PC-9 (cell line): Measurements from ENCODE around the gene PECR. TPM values are rescaled to one million over a fixed set of nuclear protein-coding genes. Genes with fewer than 3 reads are reported as not detected.
"Not testable (repeated sequence)": the region's sequence is repeated elsewhere in the genome, so short reads cannot be mapped to it uniquely, and the experiment has no call there.

Experiments
- BruUV-seq: library from RNA; stranded (reverse); fragments of 400-500 nt; replicated peaks from 2 replicates; lab custom pipeline; 2021; lab: Mats Ljungman, UMichigan
- CTCF ChIA-PET: fragments of 300-600 bp; sonication (Branson Sonifier 250); formaldehyde crosslinking; loops from one replicate; lab custom pipeline; 2022; ENCODE audit warnings: antibody characterized with exemption; lab: Charles Lee
- POLR2A ChIA-PET: fragments of 300-600 bp; sonication (Branson Sonifier 250); formaldehyde crosslinking; loops from one replicate; lab custom pipeline; 2022; ENCODE audit warnings: antibody characterized with exemption; ENCODE audit not compliant: unreplicated experiment; lab: Charles Lee
- DNase-seq, 2 experiments: peaks; one replicate each; pipeline versions ENCODE4 v3.0.0 to v3.0.0-alpha.2; 2015 to 2022; ENCODE audit warnings: mixed read lengths in 1 of 2
- H2AFZ ChIP-seq: fragments of 200-600 bp; sonication (generic); 2 replicates; pipeline ENCODE4 v1.8.1; 2017; ENCODE audit warnings: antibody characterized with exemption
- H3F3A ChIP-seq: fragments of 200-600 bp; sonication (generic); 2 replicates; pipeline ENCODE4 v1.8.1; 2017; ENCODE audit warnings: antibody characterized with exemption, mild to moderate bottlenecking, low read depth; ENCODE audit not compliant: insufficient read depth
- H3K27ac ChIP-seq: fragments of 200-600 bp; sonication (generic); 2 replicates; pipeline ENCODE4 v1.6.1; 2016; ENCODE audit warnings: mixed run types
- H3K27me3 ChIP-seq: fragments of 200-600 bp; sonication (generic); 2 replicates; pipeline ENCODE4 v1.6.1; 2016; ENCODE audit warnings: low read depth, mixed run types; ENCODE audit not compliant: insufficient read depth
- H3K36me3 ChIP-seq: fragments of 200-600 bp; sonication (generic); 2 replicates; pipeline ENCODE4 v1.6.1; 2016; ENCODE audit warnings: low read depth, mixed run types
- H3K4me1 ChIP-seq: fragments of 200-600 bp; sonication (generic); replicated peaks from 2 replicates; pipeline ENCODE4 v1.6.1; 2016; ENCODE audit warnings: mixed run types; ENCODE audit not compliant: insufficient read depth
- H3K4me2 ChIP-seq: fragments of 200-600 bp; sonication (generic); 2 replicates; pipeline ENCODE4 v1.6.1; 2017; ENCODE audit warnings: mixed run types
- H3K4me3 ChIP-seq: fragments of 200-600 bp; sonication (generic); 2 replicates; pipeline ENCODE4 v1.6.1; 2016; ENCODE audit warnings: mixed run types
- H3K79me2 ChIP-seq: fragments of 200-600 bp; sonication (generic); 2 replicates; pipeline ENCODE4 v1.6.1; 2017; ENCODE audit warnings: low read depth, mixed run types
- H3K9me2 ChIP-seq: fragments of 200-600 bp; sonication (generic); 2 replicates; pipeline ENCODE4 v1.8.1; 2017; ENCODE audit warnings: mild to moderate bottlenecking; ENCODE audit not compliant: insufficient read depth
- H3K9me3 ChIP-seq: fragments of 200-600 bp; sonication (generic); 2 replicates; pipeline ENCODE4 v1.8.1; 2016; ENCODE audit warnings: low read depth; ENCODE audit not compliant: insufficient read depth
- H4K20me1 ChIP-seq: fragments of 200-600 bp; sonication (generic); 2 replicates; pipeline ENCODE4 v1.8.1; 2017; ENCODE audit not compliant: insufficient read depth
- CTCF ChIP-seq: fragments of 200-600 bp; sonication (generic); conservative IDR thresholded peaks from 2 replicates; pipeline ENCODE4 v1.6.1; 2017; ENCODE audit warnings: mixed run types, antibody characterized with exemption, mild to moderate bottlenecking, moderate library complexity
- EZH2 ChIP-seq: fragments of 200-600 bp; sonication (generic); IDR thresholded peaks from 2 replicates; pipeline ENCODE4 v1.8.0; 2017; ENCODE audit warnings: antibody characterized with exemption, low read depth
- intact Hi-C: fragments of 100-400 bp; cut with micrococcal nuclease; formaldehyde crosslinking; loops from one replicate; pipeline ENCODE4 v1.10.0; 2022; ENCODE audit not compliant: unreplicated experiment
- total RNA-seq: library from RNA; stranded (reverse); gene quantifications from 2 replicates; pipeline ENCODE4 v1.2.3, GENCODE V29; 2021

PECR gene
- total RNA-seq, 1 experiment from 2014 or later: 10.8 TPM

- peak within 1 kb of the TSS; percentile 52; the same call in 1 of the 2 replicates for H2AFZ ChIP-seq
- peaks cover 33% of the 10 kb centered on the region for H3F3A ChIP-seq
- H4K20me1 ChIP-seq: no peaks in the 10 kb centered on the region
- CTCF ChIA-PET: interaction anchor here (1.2 kb wide), 1 partner anchor 10 kb away, joined by 5 read pairs; no protein-coding TSS in a partner anchor
- no peaks in the 10 kb centered on the region for H3K36me3 ChIP-seq
- 0 out of 2 replicates have a peak, but pooled peaks cover 3% of the 10 kb centered on the region for H3K9me3 ChIP-seq
- intact Hi-C loops: loop anchor here (2.0 kb wide), 1 partner anchor 62 kb away; no protein-coding TSS in a partner anchor
- peak within 1 kb of the TSS; percentile 86 for H3K4me2 ChIP-seq
- TF ChIP-seq EZH2 (no peak), CTCF (peak; percentile 88)
- DNase-seq: peak; percentile 83 to 86
- H3K27ac ChIP-seq: peak within 1 kb of the TSS; percentile 97
- H3K27me3 ChIP-seq: no peaks in the 10 kb centered on the region
- peaks cover 30% of the 10 kb centered on the region for H3K4me1 ChIP-seq
- no peaks in the 10 kb centered on the region for H3K9me2 ChIP-seq
- H3K4me3 ChIP-seq: peak within 1 kb of the TSS; percentile 83
- H3K79me2 ChIP-seq: peaks cover 45% of the 10 kb centered on the region
- TSS peak; percentile 40 for BruUV-seq
- POLR2A ChIA-PET: interaction anchor here (0.5 kb wide), 1 partner anchor 27 kb away, joined by 3 read pairs; no protein-coding TSS in a partner anchor
Measured at GRCh38 chr2:216013080-216013909, 68.3 kb downstream of the PECR start, which contains the start of gene MREG. TSS of gene MREG (minus strand) at chr2:216013551. CDS start at chr2:216013327, 224 bp downstream.

- intact Hi-C loops: loop anchor here (1.0 to 2.0 kb wide), 2 partner anchors 30 to 62 kb away; no protein-coding TSS in a partner anchor
- no peaks in the 10 kb centered on the region for H3K9me2 ChIP-seq
- H2AFZ ChIP-seq: peak overlapping the region; percentile 52; the same call in 1 of the 2 replicates
- peak overlapping the region; percentile 86 for H3K4me2 ChIP-seq
- POLR2A ChIA-PET: interaction anchor here (0.5 kb wide), 1 partner anchor 27 kb away, joined by 3 read pairs; no protein-coding TSS in a partner anchor
- 0 out of 2 replicates have a peak, but pooled peaks cover 5% of the 10 kb centered on the region for H3K9me3 ChIP-seq
- no peaks in the 10 kb centered on the region for H4K20me1 ChIP-seq
- H3F3A ChIP-seq: peaks cover 36% of the 10 kb centered on the region
- H3K79me2 ChIP-seq: peaks cover 49% of the 10 kb centered on the region
- H3K4me1 ChIP-seq: peaks cover 32% of the 10 kb centered on the region
- H3K27ac ChIP-seq: peak overlapping the region; percentile 97
- TF ChIP-seq EZH2 (no peak), CTCF (no peak)
- no TSS peak for BruUV-seq
- CTCF ChIA-PET: interaction anchor here (0.7 to 1.2 kb wide), 2 partner anchors 10 to 300 kb away, joined by 4 to 5 read pairs; no protein-coding TSS in a partner anchor
- H3K27me3 ChIP-seq: no peaks in the 10 kb centered on the region
- peak overlapping the region; percentile 83 for H3K4me3 ChIP-seq
- no peaks in the 10 kb centered on the region for H3K36me3 ChIP-seq
- no peak for DNase-seq
Measured at GRCh38 chr2:216012830-216013079, 68.9 kb downstream of the PECR start.

GRCh38 chr2:216012133-216012829 is 69.3 kb downstream of the PECR start:
- no TSS peak for BruUV-seq
- ChIA-PET CTCF (interaction anchor here (0.7 to 1.2 kb wide), 2 partner anchors 11 to 300 kb away, joined by 4 to 5 read pairs; no protein-coding TSS in a partner anchor), POLR2A (interaction anchor here (0.5 to 0.7 kb wide), 2 partner anchors 26 to 37 kb away, joined by 3 to 5 read pairs; no protein-coding TSS in a partner anchor)
- no peaks in the 10 kb centered on the region for H3K36me3 ChIP-seq
- H3K79me2 ChIP-seq: peaks cover 54% of the 10 kb centered on the region
- peak overlapping the region; percentile 97 for H3K27ac ChIP-seq
- intact Hi-C loops: loop anchor here (1.0 to 2.0 kb wide), 2 partner anchors 30 to 61 kb away; no protein-coding TSS in a partner anchor
- peak overlapping the region; percentile 83 for H3K4me3 ChIP-seq
- H4K20me1 ChIP-seq: no peaks in the 10 kb centered on the region
- 0 out of 2 replicates have a peak, but pooled peaks cover 5% of the 10 kb centered on the region for H3K9me3 ChIP-seq
- H3K9me2 ChIP-seq: no peaks in the 10 kb centered on the region
- peak; percentile 41 to 99 for DNase-seq
- TF ChIP-seq CTCF (peak; percentile 32; the same call in 1 of the 2 replicates), EZH2 (no peak)
- H3K27me3 ChIP-seq: no peaks in the 10 kb centered on the region
- H3F3A ChIP-seq: peaks cover 36% of the 10 kb centered on the region
- no peak overlapping the region for H2AFZ ChIP-seq
- H3K4me2 ChIP-seq: peak overlapping the region; percentile 86
- peaks cover 35% of the 10 kb centered on the region for H3K4me1 ChIP-seq

GRCh38 chr2:216009215-216009614 is 72.4 kb downstream of the PECR start:
- DNase-seq, H3K4me2 ChIP-seq, POLR2A ChIA-PET, H2AFZ ChIP-seq, H3K27me3 ChIP-seq, BruUV-seq, intact Hi-C loops, CTCF ChIA-PET, H4K20me1 ChIP-seq, H3K27ac ChIP-seq, H3K9me2 ChIP-seq, H3K4me3 ChIP-seq, H3K9me3 ChIP-seq, H3K36me3 ChIP-seq: not testable (repeated sequence)
- H3K4me1 ChIP-seq: peaks cover 64% of the 10 kb centered on the region
- H3F3A ChIP-seq: peaks cover 59% of the 10 kb centered on the region
- H3K79me2 ChIP-seq: peaks cover 77% of the 10 kb centered on the region
